Keratinocyte (primary cell): ENCODE results near the gene RELB. TPM values are rescaled to one million over a fixed set of nuclear protein-coding genes. Genes with fewer than 3 reads are reported as not detected.

Experiments used
- DNase-seq: peaks from one replicate; pipeline ENCODE4 v3.0.0-alpha.2; 2011; ENCODE audit warnings: low read depth, missing footprints, low spot score
- FAIRE-seq: peaks from 2 replicates; lab custom pipeline; 2011; peaks lifted over from hg19 to GRCh38; lab: Jason Lieb, UNC
- H2AFZ ChIP-seq: 2 replicates; pipeline ENCODE4 v1.6.0; 2012; ENCODE audit warnings: low read length, control low read depth, inconsistent platforms; ENCODE audit not compliant: control insufficient read depth
- H3K27ac ChIP-seq: 2 replicates; pipeline ENCODE4 v1.5.1; 2011; ENCODE audit warnings: low read length; ENCODE audit not compliant: control insufficient read depth, insufficient read depth
- H3K27me3 ChIP-seq: 3 replicates; pipeline ENCODE4 v1.6.0; 2011; ENCODE audit warnings: low read length; ENCODE audit not compliant: control insufficient read depth, insufficient read depth; ENCODE audit errors: extremely low read depth
- H3K36me3 ChIP-seq, 2 experiments: 2 replicates in 1 of 2; 3 replicates in 1 of 2; pipeline ENCODE4 v1.5.1; 2011; ENCODE audit warnings: low read length in 2 of 2, mild to moderate bottlenecking in 1 of 2; ENCODE audit not compliant: control insufficient read depth in 2 of 2, insufficient read depth in 2 of 2; ENCODE audit errors: extremely low read depth in 1 of 2
- H3K4me1 ChIP-seq: 3 replicates; pipeline ENCODE4 v1.5.1; 2011; ENCODE audit warnings: low read length; ENCODE audit not compliant: control insufficient read depth, insufficient read depth; ENCODE audit errors: extremely low read depth
- H3K4me2 ChIP-seq: 3 replicates; pipeline ENCODE4 v1.6.0; 2011; ENCODE audit warnings: low read depth, low read length; ENCODE audit not compliant: control insufficient read depth, insufficient read depth; ENCODE audit errors: extremely low read depth
- H3K4me3 ChIP-seq, 3 experiments: fragments of 200-600 bp in 1 of 3; sonication (generic) in 1 of 3; 2 replicates in 2 of 3; 3 replicates in 1 of 3; pipeline ENCODE4 v1.5.1; 2011 to 2016; ENCODE audit warnings: low read length in 3 of 3, mild to moderate bottlenecking in 3 of 3, control low read depth in 2 of 3, inconsistent platforms in 1 of 3, low read depth in 1 of 3, mixed read lengths in 1 of 3, mixed run types in 1 of 3, moderate library complexity in 1 of 3; ENCODE audit not compliant: control insufficient read depth in 2 of 3, insufficient read depth in 2 of 3; ENCODE audit errors: extremely low read depth in 1 of 3
- H3K79me2 ChIP-seq: 2 replicates; pipeline ENCODE4 v1.6.0; 2012; ENCODE audit warnings: low read length; ENCODE audit not compliant: control insufficient read depth, insufficient read depth
- H3K9ac ChIP-seq: 3 replicates; pipeline ENCODE4 v1.6.0; 2011; ENCODE audit warnings: low read length; ENCODE audit not compliant: control insufficient read depth, insufficient read depth; ENCODE audit errors: extremely low read depth
- H3K9me1 ChIP-seq: 3 replicates; pipeline ENCODE4 v1.6.0; 2011; ENCODE audit warnings: low read length; ENCODE audit not compliant: control insufficient read depth, insufficient read depth; ENCODE audit errors: extremely low read depth
- H3K9me3 ChIP-seq: 2 replicates; pipeline ENCODE4 v1.5.1; 2012; ENCODE audit warnings: low read depth, low read length; ENCODE audit not compliant: control insufficient read depth
- H4K20me1 ChIP-seq: 3 replicates; pipeline ENCODE4 v1.6.0; 2011; ENCODE audit warnings: low read length; ENCODE audit not compliant: control insufficient read depth, insufficient read depth; ENCODE audit errors: extremely low read depth
- CTCF ChIP-seq, 3 experiments: IDR thresholded peaks in 1 of 3; conservative IDR thresholded peaks in 1 of 3; optimal IDR thresholded peaks in 1 of 3; 2 replicates in 2 of 3; 3 replicates in 1 of 3; pipeline versions ENCODE3 to v1.5.1; 2011; ENCODE audit warnings: low read length in 3 of 3, mild to moderate bottlenecking in 3 of 3, moderate library complexity in 2 of 3, control low read depth in 1 of 3, inconsistent platforms in 1 of 3; ENCODE audit not compliant: insufficient read depth in 2 of 3; ENCODE audit errors: extremely low read depth in 1 of 3
- EZH2 ChIP-seq: IDR thresholded peaks from one replicate; pipeline ENCODE4 v1.6.1; 2012; ENCODE audit warnings: inconsistent platforms, mild to moderate bottlenecking, low read length, moderate library complexity
- dilution Hi-C: fragments of 300-500 bp; cut with MboI; formaldehyde crosslinking; loops from one replicate; pipeline ENCODE4 v1.7.0; 2020; ENCODE audit warnings: low sequenced_read_pairs; ENCODE audit not compliant: extremely low pct_ligation_motif_present
- polyA plus RNA-seq, 5 experiments: library from polyadenylated mRNA; depleted of rRNA in 3 of 5; stranded (reverse) in 3 of 5; stranded (forward) in 1 of 5; unstranded in 1 of 5; fragments of >200 nt; gene quantifications; 1 replicate in 1 of 5; 2 replicates in 3 of 5; 3 replicates in 1 of 5; pipeline versions ENCODE4 v1.2.1 to v1.2.3, GENCODE V29; 2011 to 2012; ENCODE audit warnings: missing spikeins in 2 of 5, low read depth in 1 of 5, low replicate concordance in 1 of 5

The RELB gene
- polyA plus RNA-seq, 1 donor (not counting 4 experiments of a cell fraction or from before 2014, with no cell fraction given): 3.6 TPM

DNA sequence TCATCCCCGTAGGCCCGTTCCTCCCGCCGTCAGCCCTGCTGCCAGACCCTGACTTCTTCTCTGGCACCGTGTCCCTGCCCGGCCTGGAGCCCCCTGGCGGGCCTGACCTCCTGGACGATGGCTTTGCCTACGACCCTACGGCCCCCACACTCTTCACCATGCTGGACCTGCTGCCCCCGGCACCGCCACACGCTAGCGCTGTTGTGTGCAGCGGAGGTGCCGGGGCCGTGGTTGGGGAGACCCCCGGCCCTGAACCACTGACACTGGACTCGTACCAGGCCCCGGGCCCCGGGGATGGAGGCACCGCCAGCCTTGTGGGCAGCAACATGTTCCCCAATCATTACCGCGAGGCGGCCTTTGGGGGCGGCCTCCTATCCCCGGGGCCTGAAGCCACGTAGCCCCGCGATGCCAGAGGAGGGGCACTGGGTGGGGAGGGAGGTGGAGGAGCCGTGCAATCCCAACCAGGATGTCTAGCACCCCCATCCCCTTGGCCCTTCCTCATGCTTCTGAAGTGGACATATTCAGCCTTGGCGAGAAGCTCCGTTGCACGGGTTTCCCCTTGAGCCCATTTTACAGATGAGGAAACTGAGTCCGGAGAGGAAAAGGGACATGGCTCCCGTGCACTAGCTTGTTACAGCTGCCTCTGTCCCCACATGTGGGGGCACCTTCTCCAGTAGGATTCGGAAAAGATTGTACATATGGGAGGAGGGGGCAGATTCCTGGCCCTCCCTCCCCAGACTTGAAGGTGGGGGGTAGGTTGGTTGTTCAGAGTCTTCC lies 36.3 kb downstream of the RELB start:
- DNase-seq (no peak), FAIRE-seq (no peak)
- no peak overlapping the region for H2AFZ ChIP-seq
- H3K79me2 ChIP-seq: peaks cover 30% of the 10 kb centered on the region
- H3K27ac ChIP-seq: no peak overlapping the region
- no peak overlapping the region for H3K4me3 ChIP-seq
- no peak overlapping the region for H3K9ac ChIP-seq
- H3K9me1 ChIP-seq: no peaks in the 10 kb centered on the region
- peaks cover 7% of the 10 kb centered on the region for H3K4me1 ChIP-seq
- H3K9me3 ChIP-seq: no peaks in the 10 kb centered on the region
- peaks cover 17 to 24% of the 10 kb centered on the region in 2 experiments for H3K36me3 ChIP-seq
- peaks cover 9% of the 10 kb centered on the region for H4K20me1 ChIP-seq
- dilution Hi-C loops: no loop called here
- TF ChIP-seq CTCF (optimal IDR thresholded peaks at IDR 0.05 in 1 of 3, IDR thresholded peaks at IDR 0.05 in 1 of 3, conservative IDR thresholded peaks at IDR 0.05 in 1 of 3; ENCODE audit: extremely low read depth in 1 of 3, insufficient read depth in 2 of 3, low read length in 3 of 3) (no peak), EZH2 (no peak)
- no peak overlapping the region for H3K4me2 ChIP-seq
- H3K27me3 ChIP-seq: no peaks in the 10 kb centered on the region

DNA sequence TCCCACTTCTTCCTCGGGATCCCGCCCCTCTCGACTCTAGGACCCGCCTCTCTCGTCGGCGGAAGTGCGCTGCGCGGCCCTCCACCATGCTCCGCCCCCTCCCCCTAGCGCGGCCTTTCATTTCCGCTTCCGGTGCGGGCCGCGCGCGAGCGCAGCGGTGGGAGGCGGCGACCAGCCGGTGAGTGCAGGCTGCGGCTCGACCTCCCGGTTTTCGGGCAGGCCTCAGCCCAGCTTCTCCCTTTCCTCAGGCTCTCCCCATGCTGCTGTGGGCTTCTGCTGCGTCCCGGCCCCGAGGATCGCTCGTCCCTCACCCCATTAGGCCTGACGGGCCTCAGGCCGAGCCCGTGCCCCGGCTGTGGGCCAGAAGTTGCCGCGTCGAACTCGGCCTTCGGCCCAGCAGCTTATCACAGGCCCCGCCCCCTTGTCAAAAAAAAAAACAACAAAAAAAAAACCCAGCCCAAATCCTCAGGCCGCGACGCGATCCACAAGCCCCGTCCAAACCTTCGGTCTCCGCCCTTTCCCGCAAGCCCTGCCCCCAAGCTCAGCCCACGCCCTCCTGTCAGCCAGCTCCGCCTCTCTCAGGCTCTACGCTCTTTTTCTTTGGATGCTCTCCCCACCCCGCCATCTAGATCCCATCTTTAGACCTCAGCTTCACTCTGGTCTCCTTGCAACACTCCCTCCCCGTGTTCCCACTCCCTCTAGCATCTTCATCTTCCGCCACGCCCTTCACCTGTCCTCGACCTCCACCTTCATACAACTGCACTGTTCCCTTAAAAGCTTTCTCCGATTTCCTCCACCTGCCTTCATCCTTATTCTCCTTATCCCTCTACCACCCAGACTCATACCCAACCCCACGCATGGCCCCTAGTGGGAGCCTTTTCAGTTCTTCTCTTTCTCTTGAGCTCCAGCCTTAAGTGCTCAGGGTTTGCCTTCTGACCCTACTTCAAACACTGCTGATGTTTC lies 37.9 kb downstream of the RELB start, which contains the start of gene CLASRP:
Gene CLASRP, plus strand, starts transcription at position 115 of the 963 bp plus-strand sequence. CDS start 1,168 bp downstream, outside the sequence.
- Histone ChIP-seq H3K79me2 (peaks cover 41% of the 10 kb centered on the region), H3K36me3 (peaks cover 21 to 22% of the 10 kb centered on the region in 2 experiments)

More for the DNA sequence above, 37.9 kb downstream of the RELB start, which contains the start of gene CLASRP:
- Histone ChIP-seq H2AFZ (peak within 1 kb of the TSS; percentile 52), H3K4me2 (peak within 1 kb of the TSS; percentile 84), H3K9me3 (no peaks in the 10 kb centered on the region), H3K4me3 (peak within 1 kb of the TSS; percentile 69 to 96 (median 81)), H3K27me3 (no peaks in the 10 kb centered on the region), H4K20me1 (peaks cover 9% of the 10 kb centered on the region), H3K9ac (peak within 1 kb of the TSS; percentile 88), H3K27ac (peak within 1 kb of the TSS; percentile 74), H3K9me1 (no peaks in the 10 kb centered on the region), H3K4me1 (peaks cover 7% of the 10 kb centered on the region)
- no peak for FAIRE-seq
- no peak for DNase-seq
- TF ChIP-seq EZH2: no peak
- TF ChIP-seq CTCF (optimal IDR thresholded peaks at IDR 0.05 in 1 of 3, IDR thresholded peaks at IDR 0.05 in 1 of 3, conservative IDR thresholded peaks at IDR 0.05 in 1 of 3; ENCODE audit: extremely low read depth in 1 of 3, insufficient read depth in 2 of 3, low read length in 3 of 3): no peak
- dilution Hi-C loops: no loop called here
